Suprapubic skin (tissue), 4 donors: ENCODE results near the gene SCN2B. TPM values are rescaled to one million over a fixed set of nuclear protein-coding genes. Genes with fewer than 3 reads are reported as not detected.
"Not testable (repeated sequence)": the region's sequence is repeated elsewhere in the genome, so short reads cannot be mapped to it uniquely, and the experiment has no call there.

Experiments
- DNase-seq, 2 donors: peaks; one replicate each; pipeline ENCODE4 v3.0.0-alpha.2; 2019; ENCODE audit warnings: low spot score in 2 of 2
- H3K27ac ChIP-seq: fragments of 200-600 bp; sonication (generic); one replicate; pipeline ENCODE4 v1.5.1; 2019
- H3K27me3 ChIP-seq: fragments of 200-600 bp; sonication (generic); one replicate; pipeline ENCODE4 v1.5.1; 2019
- H3K36me3 ChIP-seq: fragments of 200-600 bp; sonication (generic); one replicate; pipeline ENCODE4 v1.5.1; 2019
- H3K4me1 ChIP-seq: fragments of 200-600 bp; sonication (generic); one replicate; pipeline ENCODE4 v1.5.1; 2019
- H3K4me3 ChIP-seq: fragments of 200-600 bp; sonication (generic); one replicate; pipeline ENCODE4 v1.5.1; 2019; ENCODE audit warnings: mild to moderate bottlenecking
- H3K9me3 ChIP-seq: fragments of 200-600 bp; sonication (generic); one replicate; pipeline ENCODE4 v1.5.1; 2019
- CTCF ChIP-seq, 2 donors: fragments of 200-600 bp in 1 of 2; fragments of 450-650 bp in 1 of 2; sonication (generic) in 1 of 2; IDR thresholded peaks; one replicate each; pipeline ENCODE4 v1.5.1; 2016 to 2019; ENCODE audit warnings: antibody characterized with exemption in 2 of 2, mild to moderate bottlenecking in 1 of 2, moderate library complexity in 1 of 2
- EP300 ChIP-seq: sonication (generic); formaldehyde crosslinking; IDR thresholded peaks from one replicate; pipeline ENCODE4 v1.6.1; 2017; ENCODE audit warnings: antibody characterized with exemption
- POLR2A ChIP-seq, 2 donors: fragments of 450-650 bp; IDR thresholded peaks; one replicate each; pipeline ENCODE4 v1.6.1; 2017; ENCODE audit warnings: antibody characterized with exemption in 2 of 2, mild to moderate bottlenecking in 2 of 2, moderate library complexity in 2 of 2
- POLR2AphosphoS5 ChIP-seq, 3 donors: sonication (generic); formaldehyde crosslinking; IDR thresholded peaks; one replicate each; pipeline ENCODE4 v1.6.1; 2017; ENCODE audit warnings: antibody characterized with exemption in 3 of 3
- WGBS: methylation state at CpG from one replicate; pipeline ENCODE4 v1.1.5; 2018; 5-methylcytosine and 5-hydroxymethylcytosine counted together
- total RNA-seq, 4 donors: library from RNA; depleted of rRNA; stranded (reverse); fragments of >200 nt; gene quantifications; one replicate each; pipeline ENCODE4 v1.1.0, GENCODE V29; 2016

The SCN2B gene
- total RNA-seq, 4 donors from 2014 or later = 0.08 to 0.21 TPM; not detected in 2

GRCh38 chr11:118194835-118195627 lies 18.6 kb upstream of the SCN2B start:
- peak; percentile 87 to 88 for DNase-seq
- WGBS = 33% methylated on average over 10 of the region's 10 CpGs
- H3K9me3 ChIP-seq = no peaks in the 10 kb centered on the region
- peak overlapping the region; percentile 51 for H3K27ac ChIP-seq
- no peak overlapping the region for H3K4me3 ChIP-seq
- H3K36me3 ChIP-seq = no peaks in the 10 kb centered on the region
- TF ChIP-seq POLR2AphosphoS5 (IDR thresholded peaks at IDR 0.05) (peak in 1 of 3 donors; percentile 40), EP300 (no peak)
- H3K4me1 ChIP-seq = peaks cover 35% of the 10 kb centered on the region
- H3K27me3 ChIP-seq = no peaks in the 10 kb centered on the region

DNA sequence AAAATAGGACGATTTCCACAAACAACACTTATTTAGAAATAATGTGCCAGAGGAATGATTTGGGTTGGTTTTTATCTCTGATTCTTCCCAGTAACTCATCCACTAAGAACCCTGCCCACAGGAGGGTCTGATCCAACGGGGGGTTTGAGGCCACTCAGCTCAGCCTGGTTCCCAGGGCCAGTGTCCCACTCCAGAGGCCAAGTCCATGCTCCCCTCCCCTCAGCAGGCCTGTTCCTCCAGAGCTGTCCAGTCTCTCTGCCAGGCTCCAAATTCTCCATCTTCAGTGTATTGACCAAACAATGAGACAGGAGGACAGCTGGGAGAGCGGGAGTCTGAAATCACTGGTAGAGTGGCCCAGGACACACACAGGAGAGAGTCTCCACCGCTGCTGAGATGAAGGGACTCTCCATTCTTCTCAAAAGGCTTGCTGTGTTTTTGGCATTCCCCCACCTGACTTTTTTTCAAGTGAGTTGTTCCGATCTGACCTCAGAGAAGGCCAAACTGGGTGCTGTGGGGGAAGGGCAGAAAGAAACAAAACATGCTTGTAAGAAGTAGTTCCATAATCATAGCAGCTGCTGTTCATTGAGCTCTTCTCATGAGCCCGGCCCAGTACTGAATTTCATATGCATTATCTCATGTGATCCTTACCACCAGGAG lies 17.6 kb upstream of the SCN2B start:
- Histone ChIP-seq H3K27ac (no peak overlapping the region), H3K4me3 (no peak overlapping the region), H3K36me3 (no peaks in the 10 kb centered on the region), H3K4me1 (peaks cover 35% of the 10 kb centered on the region), H3K9me3 (no peaks in the 10 kb centered on the region), H3K27me3 (no peaks in the 10 kb centered on the region)
- no peak for DNase-seq
- WGBS = 90% methylated on average over 6 of the region's 6 CpGs
- no peak for TF ChIP-seq POLR2AphosphoS5 (IDR thresholded peaks at IDR 0.05)
- no peak for TF ChIP-seq EP300
- TF ChIP-seq POLR2A (IDR thresholded peaks at IDR 0.05) = no peak
- no peak for TF ChIP-seq CTCF (IDR thresholded peaks at IDR 0.05)

DNA sequence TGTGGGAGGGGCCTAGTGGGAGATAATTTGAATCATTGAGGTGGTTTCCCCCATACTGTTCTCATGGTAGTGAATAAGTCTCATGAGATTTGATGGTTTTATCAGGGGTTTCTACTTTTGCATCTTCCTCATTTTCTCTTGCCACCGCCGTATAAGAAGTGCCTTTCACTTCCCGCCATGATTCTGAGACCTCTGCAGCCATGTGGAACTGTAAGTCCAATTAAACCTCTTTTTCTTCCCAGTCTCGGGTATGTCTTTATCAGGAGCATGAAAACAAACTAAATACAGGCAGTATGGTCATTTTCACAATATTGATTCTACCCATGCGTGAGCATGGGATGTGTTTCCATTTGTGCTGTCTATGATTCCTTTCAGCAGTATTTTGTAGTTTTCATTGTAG lies 16.4 kb upstream of the SCN2B start:
- WGBS = 92% methylated on average over 5 of the region's 5 CpGs
- DNase-seq, H3K27me3 ChIP-seq, H3K4me3 ChIP-seq, H3K9me3 ChIP-seq, H3K36me3 ChIP-seq, H3K27ac ChIP-seq: not testable (repeated sequence)
- peaks cover 24% of the 10 kb centered on the region for H3K4me1 ChIP-seq

GRCh38 chr11:118190942-118191506 lies 14.6 kb upstream of the SCN2B start:
- H3K27me3 ChIP-seq = not testable (repeated sequence)

GRCh38 chr11:118186346-118187107 lies 10.1 kb upstream of the SCN2B start:
- H3K4me1 ChIP-seq = no peaks in the 10 kb centered on the region
- no peaks in the 10 kb centered on the region for H3K27me3 ChIP-seq
- DNase-seq = no peak
- H3K27ac ChIP-seq = no peak overlapping the region
- H3K36me3 ChIP-seq = no peaks in the 10 kb centered on the region
- H3K4me3 ChIP-seq = no peak overlapping the region
- no peaks in the 10 kb centered on the region for H3K9me3 ChIP-seq
- 61% methylated on average over 6 of the region's 6 CpGs for WGBS
- no peak for TF ChIP-seq CTCF (IDR thresholded peaks at IDR 0.05)

More at GRCh38 chr11:118190942-118191506, 14.6 kb upstream of the SCN2B start:
- not testable (repeated sequence) for H3K4me3 ChIP-seq, DNase-seq, H3K36me3 ChIP-seq, H3K27ac ChIP-seq, H3K9me3 ChIP-seq
- H3K4me1 ChIP-seq = peaks cover 18% of the 10 kb centered on the region
- WGBS = 95% methylated on average over 2 of the region's 2 CpGs

DNA sequence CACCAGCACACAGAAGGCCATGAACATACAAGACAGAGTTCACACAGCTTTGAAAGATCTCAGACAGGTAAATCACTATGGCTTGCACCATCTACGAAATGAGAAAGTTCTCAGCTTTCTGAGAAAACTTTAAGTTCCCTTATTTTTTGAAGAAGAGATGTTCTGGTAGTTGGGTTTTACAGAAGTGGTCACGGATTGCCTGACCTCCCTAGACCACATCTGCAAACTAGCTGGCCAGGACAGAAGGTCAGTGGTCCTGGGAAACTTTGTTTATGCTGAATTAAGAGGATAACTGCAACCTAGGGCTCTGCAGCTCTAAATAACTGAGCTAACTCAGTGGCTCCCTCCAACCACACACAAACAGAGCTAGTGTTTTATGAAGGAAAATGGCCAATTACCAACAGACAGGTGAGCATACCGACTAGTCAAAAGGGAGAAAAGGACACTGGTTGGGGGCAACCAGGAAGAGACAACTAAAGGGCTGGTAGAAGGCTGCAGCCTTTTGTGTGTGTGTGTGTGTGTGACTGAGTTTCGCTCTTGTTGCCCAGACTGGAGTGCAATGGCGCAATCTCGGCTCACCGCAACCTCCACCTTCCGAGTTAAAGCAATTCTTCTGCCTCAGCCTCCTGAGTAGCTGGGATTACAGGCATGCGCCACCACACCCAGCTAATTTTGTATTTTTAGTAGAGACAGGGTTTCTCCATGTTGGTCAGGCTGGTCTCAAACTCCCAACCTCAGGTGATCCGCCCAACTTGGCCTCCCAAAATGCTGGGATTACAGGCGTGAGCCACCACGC lies 8.5 kb upstream of the SCN2B start:
- H3K27me3 ChIP-seq = no peaks in the 10 kb centered on the region
- H3K36me3 ChIP-seq = no peaks in the 10 kb centered on the region
- H3K4me1 ChIP-seq = peaks cover 14% of the 10 kb centered on the region
- no peak for TF ChIP-seq POLR2A (IDR thresholded peaks at IDR 0.05)
- no peak for TF ChIP-seq CTCF (IDR thresholded peaks at IDR 0.05)
- H3K9me3 ChIP-seq = no peaks in the 10 kb centered on the region
- no peak overlapping the region for H3K27ac ChIP-seq
- no peak for DNase-seq
- 88% methylated on average over 12 of the region's 12 CpGs for WGBS
- no peak overlapping the region for H3K4me3 ChIP-seq

DNA sequence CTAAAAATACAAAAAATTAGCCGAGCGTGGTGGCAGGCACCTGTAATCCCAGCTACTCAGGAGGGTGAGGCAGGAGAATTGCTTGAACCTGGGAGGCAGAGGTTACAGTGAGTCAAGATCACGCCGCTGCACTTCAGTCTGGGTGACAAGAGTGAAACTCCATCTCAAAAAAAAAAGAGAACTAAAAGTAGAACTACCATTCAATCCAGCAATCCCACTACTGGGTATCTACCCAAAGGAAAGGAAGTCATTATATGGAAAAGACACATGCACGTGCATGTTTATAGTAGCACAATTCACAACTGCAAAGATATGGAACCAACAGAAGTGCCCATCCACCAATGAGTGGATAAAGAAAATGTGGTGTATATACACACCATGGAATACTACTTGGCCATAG lies 7.3 kb upstream of the SCN2B start:
- not testable (repeated sequence) for H3K9me3 ChIP-seq, H3K36me3 ChIP-seq, H3K27ac ChIP-seq, H3K4me3 ChIP-seq, H3K27me3 ChIP-seq, DNase-seq
- 94% methylated on average over 5 of the region's 5 CpGs for WGBS
- peaks cover 15% of the 10 kb centered on the region for H3K4me1 ChIP-seq
